GM12801 (cell line): ENCODE measurements around the gene OLFM1.

ENCODE experiments used
- CTCF ChIP-seq: IDR thresholded peaks from one replicate; pipeline ENCODE4 v1.5.1; 2011; ENCODE audit warnings: control low read depth; ENCODE audit not compliant: insufficient read length; ENCODE audit errors: extremely low read depth

The OLFM1 gene

GRCh38 chr9:135049460-135049859 lies 38.0 kb upstream of the OLFM1 start:
- no peak for TF ChIP-seq CTCF

- no peak for TF ChIP-seq CTCF
Measured at GRCh38 chr9:135050072-135050990, 37.1 kb upstream of the OLFM1 start.

DNA sequence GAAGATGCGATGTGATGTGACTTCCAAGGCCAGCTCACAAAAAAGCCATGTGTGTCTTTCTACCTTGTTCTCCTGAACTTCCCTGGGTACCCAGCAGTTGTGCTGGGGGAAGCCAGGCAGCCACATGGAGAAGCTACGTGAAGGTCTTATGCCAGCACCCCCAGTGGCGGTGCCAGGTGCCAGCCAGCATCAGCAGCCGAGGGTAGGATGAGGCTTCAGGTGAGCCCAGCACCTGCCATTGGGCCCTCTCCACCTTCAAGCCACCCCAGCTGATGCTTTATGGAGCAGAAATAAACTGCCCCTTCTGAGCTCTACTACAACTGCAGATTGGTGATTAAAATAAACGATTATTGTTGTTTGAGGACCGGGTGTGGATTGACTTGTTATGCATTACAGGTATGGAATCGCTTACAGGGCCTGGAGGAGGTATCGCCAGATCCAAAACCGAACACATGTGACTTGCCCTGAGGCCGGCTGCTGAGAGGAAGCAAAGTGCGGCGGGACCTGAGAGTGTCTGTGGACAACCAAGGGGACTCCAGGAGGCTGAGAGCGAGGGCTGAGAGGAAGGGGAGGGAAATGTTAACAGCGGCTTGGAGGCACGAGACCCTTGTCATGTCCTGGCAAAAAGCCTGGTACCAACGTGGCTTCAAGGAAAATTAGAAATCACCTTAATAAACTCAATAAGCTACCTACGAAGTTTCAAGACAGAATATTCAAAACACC lies 36.0 kb upstream of the OLFM1 start:
- TF ChIP-seq CTCF, result no peak

DNA sequence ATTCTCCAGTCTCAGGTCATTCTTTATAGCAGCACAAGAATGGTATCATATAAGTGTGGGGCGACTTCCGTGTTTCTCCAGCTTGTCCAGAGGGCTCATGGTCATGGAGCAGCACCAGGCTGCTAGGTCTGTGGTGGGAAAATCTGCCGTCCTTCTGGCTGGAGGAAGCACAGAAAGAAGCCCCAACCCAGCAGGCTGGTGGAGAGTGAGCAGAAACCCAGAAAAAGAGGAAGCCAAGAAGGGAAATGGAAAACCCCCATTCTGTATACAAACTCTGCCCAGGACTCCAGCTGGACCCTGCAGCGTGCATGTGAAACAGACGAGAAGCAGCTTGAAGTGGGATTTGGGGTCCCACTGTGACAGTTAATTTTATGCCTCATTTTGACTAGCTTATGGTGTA lies 34.3 kb upstream of the OLFM1 start:
- no peak for TF ChIP-seq CTCF

DNA sequence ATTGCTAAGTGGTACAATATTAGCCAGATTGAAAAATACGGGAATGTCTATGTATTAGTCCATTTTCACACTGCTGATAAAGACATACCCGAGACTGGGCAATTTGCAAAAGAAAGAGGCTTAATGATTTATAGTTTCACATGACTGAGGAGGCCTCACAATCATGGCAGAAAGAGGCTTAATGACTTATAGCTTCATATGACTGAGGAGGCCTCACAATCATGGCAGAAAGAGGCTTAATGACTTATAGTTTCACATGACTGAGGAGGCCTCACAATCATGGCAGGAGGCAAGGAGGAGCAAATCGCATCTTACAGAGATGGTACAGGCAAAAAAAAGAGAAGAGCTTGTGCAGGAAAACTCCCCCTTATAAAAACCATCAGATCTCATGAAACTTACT lies 32.3 kb upstream of the OLFM1 start:
- no peak for TF ChIP-seq CTCF

DNA sequence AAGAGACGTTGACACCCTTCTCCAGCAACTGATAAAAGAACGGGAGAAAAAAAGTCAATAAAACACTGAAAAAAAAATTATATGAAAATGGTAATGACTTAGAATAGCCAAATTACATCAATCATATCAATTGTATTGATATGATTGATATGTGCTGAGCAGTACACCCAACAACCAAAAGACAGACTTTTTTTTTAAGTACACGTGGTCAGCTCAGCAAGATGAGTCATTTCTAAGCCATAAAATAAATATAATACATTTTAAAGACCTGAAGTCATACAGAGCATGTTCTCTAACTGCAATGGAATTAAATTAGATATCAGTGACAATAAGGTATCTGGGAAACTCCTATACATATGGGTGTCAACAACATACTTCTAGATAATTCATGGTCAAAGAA lies 30.9 kb upstream of the OLFM1 start:
- TF ChIP-seq CTCF, result no peak

DNA sequence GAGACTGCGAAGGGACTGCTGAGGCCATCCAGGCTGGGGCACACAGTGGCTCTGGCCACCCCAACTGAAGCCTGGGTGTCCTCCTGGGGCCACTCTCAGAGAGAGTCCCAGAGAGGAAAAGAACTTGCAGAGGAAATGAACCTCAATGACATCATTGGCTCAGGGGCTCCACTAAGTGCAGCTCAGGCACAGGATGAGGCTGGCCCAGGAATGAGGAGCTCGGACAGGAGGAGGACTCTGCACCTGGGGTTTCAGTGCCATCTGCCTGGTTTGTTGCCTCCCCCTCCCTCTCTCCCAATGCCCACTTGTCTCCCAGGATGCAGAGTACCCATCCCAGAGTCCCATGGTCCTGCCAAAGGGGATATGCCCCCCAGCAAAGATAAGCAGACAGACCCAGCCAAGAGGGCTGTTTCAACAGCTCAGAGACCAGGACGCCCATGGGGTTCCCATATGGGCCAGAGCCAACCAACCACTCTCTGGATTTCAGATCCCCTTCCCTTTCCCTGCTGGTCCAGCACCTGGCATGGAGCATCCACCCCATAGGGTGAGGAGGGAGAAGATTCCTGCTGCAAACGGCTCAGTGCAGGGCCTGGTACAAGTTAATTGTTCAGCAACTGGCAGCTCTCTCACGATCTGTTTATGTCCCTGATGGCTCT lies 26.9 kb upstream of the OLFM1 start:
- no peak for TF ChIP-seq CTCF
